Osteoblast (primary cell): Measurements from ENCODE around the gene TSSC4. TPM values are rescaled to one million over a fixed set of nuclear protein-coding genes. Genes with fewer than 3 reads are reported as not detected.

ENCODE experiments used
- DNase-seq: peaks from one replicate; pipeline ENCODE4 v3.0.0; 2011; ENCODE audit warnings: low spot score, mixed read lengths; ENCODE audit not compliant: insufficient read length; ENCODE audit errors: missing footprints
- H2AFZ ChIP-seq: 2 replicates; pipeline ENCODE4 v1.6.0; 2011; ENCODE audit warnings: mild to moderate bottlenecking, low read length
- H3K27ac ChIP-seq: 2 replicates; pipeline ENCODE4 v1.5.1; 2011; ENCODE audit warnings: mild to moderate bottlenecking, low read depth, low read length, moderate library complexity
- H3K27me3 ChIP-seq: 2 replicates; pipeline ENCODE4 v1.6.0; 2012; ENCODE audit warnings: mild to moderate bottlenecking, control low read depth, inconsistent platforms, low read length, moderate library complexity; ENCODE audit not compliant: insufficient read depth
- H3K36me3 ChIP-seq: 2 replicates; pipeline ENCODE4 v1.5.1; 2011; ENCODE audit warnings: mild to moderate bottlenecking, low read length, control low read depth, moderate library complexity; ENCODE audit not compliant: insufficient read depth
- H3K4me1 ChIP-seq: 2 replicates; pipeline ENCODE4 v1.5.1; 2011; ENCODE audit warnings: mild to moderate bottlenecking, low read length, control low read depth, moderate library complexity; ENCODE audit not compliant: insufficient read depth
- H3K4me2 ChIP-seq: 2 replicates; pipeline ENCODE4 v1.6.0; 2011; ENCODE audit warnings: mild to moderate bottlenecking, low read length; ENCODE audit not compliant: insufficient read depth
- H3K4me3 ChIP-seq: fragments of 200-600 bp; sonication (generic); 3 replicates; pipeline ENCODE4 v1.5.1; 2012; ENCODE audit warnings: mild to moderate bottlenecking, low read length, inconsistent platforms; ENCODE audit not compliant: insufficient read depth
- H3K79me2 ChIP-seq: 2 replicates; pipeline ENCODE4 v1.6.0; 2012; ENCODE audit warnings: mild to moderate bottlenecking, low read length, control low read depth, inconsistent platforms; ENCODE audit not compliant: insufficient read depth
- H3K9me3 ChIP-seq: 2 replicates; pipeline ENCODE4 v1.5.1; 2011; ENCODE audit warnings: low read depth, low read length, control low read depth
- H4K20me1 ChIP-seq: 2 replicates; pipeline ENCODE4 v1.6.0; 2012; ENCODE audit warnings: mild to moderate bottlenecking, low read length, control low read depth; ENCODE audit not compliant: insufficient read depth
- CTCF ChIP-seq: IDR thresholded peaks from 2 replicates; pipeline ENCODE4 v1.5.1; 2011; ENCODE audit warnings: mild to moderate bottlenecking, low read depth, low read length, moderate library complexity; ENCODE audit errors: extremely low read depth
- total RNA-seq: library from RNA; depleted of rRNA; stranded (reverse); fragments of >200 nt; gene quantifications from 2 replicates; pipeline ENCODE4 v1.2.3, GENCODE V29; 2012

TSSC4 gene
- total RNA-seq, 1 donor, result 46.7 TPM

DNA sequence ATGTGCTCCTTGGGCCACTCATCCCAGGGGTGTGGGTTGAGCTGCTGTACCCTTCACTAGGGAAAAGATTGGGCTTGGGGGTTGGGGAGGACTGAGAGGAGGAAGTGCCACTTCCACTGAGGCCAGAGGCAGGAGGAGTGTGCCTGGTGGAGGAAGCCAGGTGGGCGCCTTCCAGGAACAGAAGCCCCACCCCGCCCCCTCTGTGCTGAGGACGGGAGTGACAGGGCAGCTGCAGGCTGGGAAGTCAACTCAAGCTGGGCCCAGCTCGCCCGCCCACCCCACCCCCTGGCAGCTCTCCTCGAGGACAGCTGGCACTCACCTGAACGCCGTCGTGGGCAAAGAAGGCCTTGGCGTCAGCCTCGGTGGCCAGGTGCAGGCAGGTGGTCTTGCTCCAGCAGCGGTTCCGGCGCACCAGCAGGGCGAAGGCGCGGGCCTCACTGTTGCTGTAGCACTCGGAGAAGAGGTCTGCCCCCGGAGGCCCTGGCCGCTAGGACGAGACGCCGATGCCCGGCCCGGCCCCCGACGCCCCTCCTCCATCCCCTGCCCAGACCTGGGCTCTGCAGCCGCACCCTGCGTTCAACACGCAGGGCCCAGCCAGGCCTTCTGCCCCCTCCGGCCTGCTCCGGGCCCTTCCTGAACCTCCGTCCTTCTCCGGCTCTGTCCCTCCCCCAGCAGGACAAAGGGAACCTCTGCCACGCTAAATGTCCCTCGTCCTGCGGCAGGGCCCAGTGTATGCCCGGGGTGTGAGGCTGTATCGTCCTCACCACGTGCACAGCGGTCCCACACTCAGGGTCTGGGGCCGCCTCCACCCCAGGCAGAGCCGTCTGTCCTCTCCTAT, 13.4 kb downstream of the TSSC4 start:
- no peaks in the 10 kb centered on the region for H3K9me3 ChIP-seq
- H2AFZ ChIP-seq, result no peak overlapping the region
- no peak for TF ChIP-seq CTCF
- no peak for DNase-seq
- H3K27ac ChIP-seq, result no peak overlapping the region
- H4K20me1 ChIP-seq, result no peaks in the 10 kb centered on the region
- H3K4me2 ChIP-seq, result no peak overlapping the region
- no peaks in the 10 kb centered on the region for H3K79me2 ChIP-seq
- no peaks in the 10 kb centered on the region for H3K36me3 ChIP-seq
- H3K4me1 ChIP-seq, result no peaks in the 10 kb centered on the region
- H3K4me3 ChIP-seq, result no peak overlapping the region
- no peaks in the 10 kb centered on the region for H3K27me3 ChIP-seq

- no peak for TF ChIP-seq CTCF
- no peak for DNase-seq
These were observed 14.1 kb downstream of the TSSC4 start for GRCh38 chr11:2414616-2415015.

GRCh38 chr11:2415171-2415570, 14.6 kb downstream of the TSSC4 start:
- H3K27ac ChIP-seq, result no peak overlapping the region
- no peak overlapping the region for H3K4me2 ChIP-seq
- no peaks in the 10 kb centered on the region for H3K27me3 ChIP-seq
- H3K4me1 ChIP-seq, result no peaks in the 10 kb centered on the region
- H4K20me1 ChIP-seq, result no peaks in the 10 kb centered on the region
- no peaks in the 10 kb centered on the region for H3K79me2 ChIP-seq
- no peak for TF ChIP-seq CTCF
- no peak overlapping the region for H2AFZ ChIP-seq
- H3K9me3 ChIP-seq, result no peaks in the 10 kb centered on the region
- no peaks in the 10 kb centered on the region for H3K36me3 ChIP-seq
- H3K4me3 ChIP-seq, result no peak overlapping the region
- DNase-seq, result no peak

More at GRCh38 chr11:2414616-2415015, 14.1 kb downstream of the TSSC4 start:
- H3K27ac ChIP-seq, result no peak overlapping the region
- no peaks in the 10 kb centered on the region for H3K36me3 ChIP-seq
- no peak overlapping the region for H3K4me3 ChIP-seq
- no peak overlapping the region for H3K4me2 ChIP-seq
- no peaks in the 10 kb centered on the region for H3K9me3 ChIP-seq
- H4K20me1 ChIP-seq, result no peaks in the 10 kb centered on the region
- no peaks in the 10 kb centered on the region for H3K27me3 ChIP-seq
- no peaks in the 10 kb centered on the region for H3K4me1 ChIP-seq
- H3K79me2 ChIP-seq, result no peaks in the 10 kb centered on the region
- no peak overlapping the region for H2AFZ ChIP-seq

DNA sequence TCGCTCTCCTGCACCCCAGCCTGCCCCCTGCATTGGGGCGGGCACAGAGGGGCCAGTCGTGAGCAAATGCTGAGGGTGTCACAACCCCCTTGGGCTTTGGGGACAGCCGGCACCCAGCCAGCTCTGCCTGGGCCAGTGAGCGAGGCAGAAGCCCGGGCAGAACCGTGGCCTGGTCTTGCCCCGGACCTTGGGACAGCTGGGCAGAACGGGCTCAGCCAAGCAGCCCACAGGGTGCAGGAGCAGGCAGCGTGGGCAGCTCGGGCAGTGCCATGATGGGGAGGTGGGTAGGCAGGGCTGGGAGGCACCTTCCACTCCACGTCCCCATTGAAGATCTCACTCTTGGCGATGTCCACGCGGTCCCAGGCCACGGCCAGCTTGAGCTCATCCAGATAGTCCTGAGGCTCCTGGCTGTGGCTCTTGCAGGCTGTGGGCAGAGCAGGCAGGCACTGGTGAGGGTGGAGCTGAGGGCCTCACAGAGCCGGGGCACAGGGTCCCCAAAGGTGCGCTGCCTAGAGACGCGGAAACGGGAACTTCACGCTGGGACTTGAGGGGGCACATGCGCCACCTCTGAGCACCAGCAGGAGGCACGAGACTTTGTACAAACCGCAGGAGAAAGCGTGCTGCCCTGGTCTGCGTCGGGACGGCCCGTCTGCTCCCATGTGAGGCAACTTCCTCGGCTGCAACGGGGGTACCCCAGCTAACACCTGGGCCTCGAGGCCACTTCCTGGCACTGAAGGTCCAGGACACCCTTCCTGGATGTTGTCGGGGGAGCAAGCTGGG, 15.2 kb downstream of the TSSC4 start:
- no peaks in the 10 kb centered on the region for H3K4me1 ChIP-seq
- H4K20me1 ChIP-seq, result no peaks in the 10 kb centered on the region
- no peak overlapping the region for H3K4me2 ChIP-seq
- no peaks in the 10 kb centered on the region for H3K9me3 ChIP-seq
- H3K27ac ChIP-seq, result no peak overlapping the region
- DNase-seq, result no peak
- H3K27me3 ChIP-seq, result no peaks in the 10 kb centered on the region
- no peak overlapping the region for H2AFZ ChIP-seq
- no peaks in the 10 kb centered on the region for H3K79me2 ChIP-seq
- no peak overlapping the region for H3K4me3 ChIP-seq
- no peaks in the 10 kb centered on the region for H3K36me3 ChIP-seq
- TF ChIP-seq CTCF, result no peak
